ENCODE results near the gene MYH8.

The MYH8 gene

GRCh38 chr17:10415161-10415560 is 6.6 kb downstream of the MYH8 start:
- no peak overlapping the region for H3K27ac ChIP-seq
- TF ChIP-seq, protein P1, sequence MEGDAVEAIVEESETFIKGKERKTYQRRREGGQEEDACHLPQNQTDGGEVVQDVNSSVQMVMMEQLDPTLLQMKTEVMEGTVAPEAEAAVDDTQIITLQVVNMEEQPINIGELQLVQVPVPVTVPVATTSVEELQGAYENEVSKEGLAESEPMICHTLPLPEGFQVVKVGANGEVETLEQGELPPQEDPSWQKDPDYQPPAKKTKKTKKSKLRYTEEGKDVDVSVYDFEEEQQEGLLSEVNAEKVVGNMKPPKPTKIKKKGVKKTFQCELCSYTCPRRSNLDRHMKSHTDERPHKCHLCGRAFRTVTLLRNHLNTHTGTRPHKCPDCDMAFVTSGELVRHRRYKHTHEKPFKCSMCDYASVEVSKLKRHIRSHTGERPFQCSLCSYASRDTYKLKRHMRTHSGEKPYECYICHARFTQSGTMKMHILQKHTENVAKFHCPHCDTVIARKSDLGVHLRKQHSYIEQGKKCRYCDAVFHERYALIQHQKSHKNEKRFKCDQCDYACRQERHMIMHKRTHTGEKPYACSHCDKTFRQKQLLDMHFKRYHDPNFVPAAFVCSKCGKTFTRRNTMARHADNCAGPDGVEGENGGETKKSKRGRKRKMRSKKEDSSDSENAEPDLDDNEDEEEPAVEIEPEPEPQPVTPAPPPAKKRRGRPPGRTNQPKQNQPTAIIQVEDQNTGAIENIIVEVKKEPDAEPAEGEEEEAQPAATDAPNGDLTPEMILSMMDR (conservative IDR thresholded peaks at IDR 0.05): no peak

DNA sequence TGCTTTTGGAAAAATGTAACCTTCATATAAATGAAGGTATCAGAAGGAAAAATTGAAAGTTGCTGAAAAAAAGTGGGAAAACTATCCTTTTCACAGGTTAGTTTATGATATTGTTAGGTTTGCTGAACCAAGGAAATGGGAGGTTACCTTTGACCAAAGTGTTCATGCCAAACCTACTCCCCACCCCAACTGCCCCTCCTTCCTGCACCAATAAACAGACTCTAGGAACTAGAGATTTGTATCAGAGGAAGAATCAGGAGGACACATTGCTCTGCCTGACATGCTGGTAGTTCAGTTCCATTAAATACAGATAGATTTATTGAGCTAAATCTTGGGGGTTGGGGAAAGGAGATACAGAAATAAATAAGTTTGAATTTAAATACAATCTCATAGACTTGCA is 18.2 kb downstream of the MYH8 start:
- H3K27ac ChIP-seq: no peak overlapping the region
- TF ChIP-seq, protein P1 (conservative IDR thresholded peaks at IDR 0.05): no peak

GRCh38 chr17:10398352-10398751 is 23.4 kb downstream of the MYH8 start:
- TF ChIP-seq, protein P1 (conservative IDR thresholded peaks at IDR 0.05): no peak

DNA sequence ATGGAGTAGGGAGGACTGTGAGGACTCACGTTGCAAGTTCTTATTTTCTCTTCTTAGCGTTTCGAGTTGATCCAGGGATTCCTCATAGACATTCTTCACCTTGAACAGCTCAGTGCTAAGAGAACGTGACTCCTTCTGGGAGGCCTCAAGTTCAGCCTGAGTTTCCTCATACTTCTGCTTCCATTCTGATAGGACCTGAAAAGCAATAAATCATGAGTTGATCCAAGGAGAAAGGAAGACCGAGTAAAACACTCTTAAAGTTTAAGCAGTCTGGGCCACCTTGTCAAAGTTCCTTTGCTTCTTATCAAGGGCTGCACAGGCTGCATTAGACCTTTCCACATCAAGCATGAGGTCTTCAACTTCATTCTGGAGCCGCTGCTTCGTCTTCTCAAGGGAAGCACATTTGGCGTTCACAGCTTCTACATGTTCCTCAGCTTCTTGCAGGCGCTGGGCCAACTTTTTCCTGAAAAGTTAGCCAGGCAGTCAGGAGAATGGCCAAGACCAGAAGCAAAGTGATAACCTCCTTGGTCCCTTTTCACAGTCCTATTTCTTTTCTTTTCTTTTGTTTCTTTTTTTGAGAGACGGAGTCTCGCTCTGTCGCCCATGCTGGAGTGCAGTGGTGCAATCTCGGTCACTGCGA is 25.1 kb downstream of the MYH8 start:
- TF ChIP-seq, protein P1 (conservative IDR thresholded peaks at IDR 0.05): no peak
- H3K27ac ChIP-seq: no peak overlapping the region

More at GRCh38 chr17:10398352-10398751, 23.4 kb downstream of the MYH8 start:
- H3K27ac ChIP-seq: no peak overlapping the region

- H3K27ac ChIP-seq: no peak overlapping the region
- TF ChIP-seq, protein P1 (conservative IDR thresholded peaks at IDR 0.05): no peak
Observed at GRCh38 chr17:10394201-10394887, 27.4 kb downstream of the MYH8 start.

DNA sequence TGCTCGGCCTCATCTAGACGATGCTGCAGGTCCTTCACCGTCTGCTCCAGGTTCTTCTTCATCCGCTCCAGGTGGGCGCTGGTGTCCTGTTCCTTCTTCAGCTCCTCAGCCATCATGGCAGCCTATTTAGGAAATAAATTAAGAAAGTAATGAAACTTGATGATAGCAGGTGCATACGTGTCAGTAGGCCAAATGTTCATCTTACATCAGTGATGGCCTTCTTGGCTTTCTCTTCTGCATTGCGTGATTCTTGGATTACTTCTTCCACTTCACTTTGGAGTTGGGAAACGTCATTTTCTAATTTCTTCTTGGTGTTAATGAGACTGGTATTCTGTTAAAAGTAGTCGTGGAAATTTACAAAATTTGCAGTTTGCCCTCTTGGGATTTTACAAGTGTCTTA is 28.9 kb downstream of the MYH8 start:
- TF ChIP-seq, protein P1 (conservative IDR thresholded peaks at IDR 0.05): no peak
- no peak overlapping the region for H3K27ac ChIP-seq

GRCh38 chr17:10385871-10386270 is 35.9 kb downstream of the MYH8 start:
- TF ChIP-seq, protein P1 (conservative IDR thresholded peaks at IDR 0.05): no peak
- H3K27ac ChIP-seq: no peak overlapping the region

All from VCaP (cell line).